NT2/D1 (cell line): ENCODE results near the gene PRICKLE2.
A peak's percentile ranks its signal among the peaks of the same experiment; 100 is the strongest.

ENCODE experiments used
- DNase-seq: peaks from one replicate; pipeline ENCODE4 v3.0.0-alpha.2; 2011; ENCODE audit warnings: low read depth, low spot score
- H3K27me3 ChIP-seq: 2 replicates; pipeline ENCODE4 v1.6.0; 2011; ENCODE audit warnings: mild to moderate bottlenecking; ENCODE audit not compliant: insufficient read length, insufficient read depth
- H3K36me3 ChIP-seq: 2 replicates; pipeline ENCODE4 v1.6.1; 2011; ENCODE audit warnings: mild to moderate bottlenecking, low read length, mixed read lengths; ENCODE audit not compliant: insufficient read depth, insufficient read length
- H3K4me1 ChIP-seq: 2 replicates; pipeline ENCODE4 v1.5.1; 2011; ENCODE audit not compliant: insufficient read depth, insufficient read length
- H3K4me3 ChIP-seq: 2 replicates; pipeline ENCODE4 v1.5.1; 2011; ENCODE audit warnings: low read depth; ENCODE audit not compliant: insufficient read length
- H3K9ac ChIP-seq: 2 replicates; pipeline ENCODE4 v1.6.0; 2011; ENCODE audit warnings: low read depth; ENCODE audit not compliant: insufficient read length
- H3K9me3 ChIP-seq: 2 replicates; pipeline ENCODE4 v1.5.1; 2011; ENCODE audit warnings: mild to moderate bottlenecking, low read length; ENCODE audit not compliant: insufficient read depth
- SUZ12 ChIP-seq: IDR thresholded peaks from 2 replicates; pipeline ENCODE4 v1.6.1; 2011; ENCODE audit not compliant: insufficient read length, insufficient read depth; ENCODE audit errors: extremely low read depth
- YY1 ChIP-seq: IDR thresholded peaks from 2 replicates; pipeline ENCODE4 v1.6.1; 2011; ENCODE audit not compliant: insufficient read length, insufficient read depth
- ZNF274 ChIP-seq: IDR thresholded peaks from 2 replicates; pipeline ENCODE4 v1.6.1; 2011; ENCODE audit warnings: mild to moderate bottlenecking, low read depth, low read length

PRICKLE2 gene

DNA sequence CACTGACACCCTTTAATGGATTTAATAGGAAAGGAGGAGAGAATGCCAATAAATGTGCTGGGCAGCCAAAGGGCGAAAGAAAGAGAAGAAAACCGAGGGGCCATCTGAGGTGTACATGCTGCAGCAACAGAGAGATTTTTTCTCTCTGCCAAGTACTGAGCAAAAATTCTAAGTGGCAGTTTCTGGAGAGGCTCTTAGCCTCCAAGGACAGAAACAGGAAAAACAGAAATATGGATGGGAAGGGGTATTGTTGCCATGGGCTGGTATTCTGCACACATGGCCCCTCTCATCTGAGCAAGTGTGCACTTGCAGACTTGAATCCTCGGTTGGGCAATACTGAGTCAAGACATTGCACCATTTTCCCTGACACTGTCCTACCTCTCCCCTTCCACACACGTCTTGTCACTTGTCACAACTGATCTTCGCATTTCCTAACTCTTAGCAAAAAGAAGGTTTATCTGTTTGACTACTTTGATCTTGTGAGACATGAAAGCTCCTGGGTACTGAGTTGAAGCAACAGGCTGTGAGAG, 73.9 kb downstream of the PRICKLE2 start:
- Histone ChIP-seq H3K9me3 (no peaks in the 10 kb centered on the region), H3K4me1 (peaks cover 9% of the 10 kb centered on the region), H3K27me3 (no peaks in the 10 kb centered on the region), H3K36me3 (peaks cover 58% of the 10 kb centered on the region), H3K4me3 (no peak overlapping the region), H3K9ac (no peak overlapping the region)
- no peak for DNase-seq
- TF ChIP-seq YY1 = no peak
- no peak for TF ChIP-seq SUZ12
- TF ChIP-seq ZNF274 = no peak

DNA sequence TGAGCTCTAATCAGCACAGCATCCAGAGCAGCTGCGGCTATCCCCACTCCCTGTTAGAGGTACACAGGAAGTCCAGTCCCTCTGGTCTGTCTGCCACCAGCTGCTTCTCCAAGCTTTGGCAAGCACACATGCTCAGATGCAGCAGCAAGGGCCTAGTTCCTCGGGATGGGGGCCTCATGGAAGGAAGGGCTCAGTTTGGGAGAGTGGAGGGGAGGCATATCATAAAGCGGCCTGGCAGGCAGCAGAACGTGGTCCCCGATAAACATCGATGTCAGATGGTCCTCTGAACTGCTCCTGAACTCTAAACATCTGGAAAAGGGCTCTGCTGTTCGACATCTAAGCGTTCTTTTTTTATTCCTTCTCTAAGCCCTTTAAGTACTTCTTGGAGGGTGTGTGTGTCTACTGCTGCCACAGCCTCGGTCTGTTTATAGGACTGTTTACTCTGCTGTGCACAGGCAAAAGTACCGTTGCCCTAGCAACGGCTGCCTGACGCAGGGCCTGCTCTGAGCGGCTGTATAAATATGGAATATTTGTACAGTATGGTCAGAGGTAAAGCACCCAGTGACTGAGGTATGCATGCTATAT, 74.6 kb downstream of the PRICKLE2 start:
- Histone ChIP-seq H3K4me1 (peaks cover 9% of the 10 kb centered on the region), H3K36me3 (peaks cover 57% of the 10 kb centered on the region), H3K9ac (no peak overlapping the region), H3K4me3 (no peak overlapping the region), H3K27me3 (no peaks in the 10 kb centered on the region), H3K9me3 (no peaks in the 10 kb centered on the region)
- DNase-seq = no peak
- TF ChIP-seq SUZ12 = no peak
- TF ChIP-seq ZNF274 = no peak
- TF ChIP-seq YY1 = no peak

DNA sequence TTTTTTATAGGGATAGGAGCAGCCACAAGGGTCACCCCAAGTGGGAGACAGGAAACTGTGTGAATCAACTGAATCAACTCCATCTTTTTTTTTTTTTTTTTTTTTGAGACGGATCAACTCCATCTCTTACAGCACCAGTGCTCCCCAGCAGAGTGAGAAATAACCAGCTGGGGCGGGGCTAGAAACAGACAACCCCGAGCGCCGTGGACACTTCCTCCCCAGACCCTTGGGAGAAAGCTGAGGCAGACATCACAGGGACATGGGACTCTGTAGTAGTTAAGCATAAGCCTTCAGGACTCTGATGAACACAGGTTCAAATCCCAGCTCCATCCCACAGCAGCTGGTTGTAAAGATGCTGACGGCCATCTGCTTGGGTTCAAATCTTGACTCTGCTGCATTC, 75.4 kb downstream of the PRICKLE2 start:
- Histone ChIP-seq H3K4me1 (peaks cover 9% of the 10 kb centered on the region), H3K9me3 (no peaks in the 10 kb centered on the region), H3K27me3 (no peaks in the 10 kb centered on the region), H3K4me3 (no peak overlapping the region), H3K9ac (no peak overlapping the region), H3K36me3 (peaks cover 58% of the 10 kb centered on the region)
- no peak for DNase-seq
- TF ChIP-seq ZNF274 = no peak
- TF ChIP-seq YY1 = no peak
- no peak for TF ChIP-seq SUZ12

DNA sequence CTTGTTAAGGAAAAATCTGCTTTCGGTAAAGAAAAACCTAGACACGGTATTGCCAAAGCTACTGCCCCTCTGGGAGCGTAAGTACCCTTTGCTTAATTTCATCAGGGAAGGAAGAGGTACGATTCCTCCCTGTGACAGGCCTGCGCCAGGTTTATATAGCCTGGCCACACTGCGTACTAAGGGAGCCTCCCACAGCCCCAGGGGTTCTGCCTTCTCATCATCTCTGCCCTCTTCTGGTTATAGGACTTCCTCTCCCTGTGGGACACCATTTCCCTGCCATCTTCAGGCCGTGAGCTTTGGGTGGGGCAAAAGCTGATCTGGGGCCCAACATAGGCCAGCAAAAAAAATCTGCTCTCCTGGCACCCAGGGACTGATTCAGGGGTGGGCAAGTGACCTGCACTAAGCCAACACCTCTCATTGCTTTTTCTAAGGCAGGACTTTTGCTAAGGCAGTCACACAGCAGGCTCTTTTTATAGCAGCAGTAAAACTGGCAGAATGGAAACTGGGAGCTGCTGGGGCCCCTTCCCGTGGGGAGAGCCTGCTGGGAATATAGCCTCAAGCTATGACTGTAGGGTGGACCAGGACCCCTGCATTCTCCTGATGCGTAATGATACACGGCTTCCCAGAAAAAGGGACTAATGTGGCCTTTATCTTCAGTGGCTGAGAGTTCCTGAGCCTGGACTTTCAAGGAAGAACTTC, 76.2 kb downstream of the PRICKLE2 start:
- Histone ChIP-seq H3K9ac (peak overlapping the region; percentile 24), H3K9me3 (no peaks in the 10 kb centered on the region), H3K27me3 (no peaks in the 10 kb centered on the region), H3K36me3 (peaks cover 62% of the 10 kb centered on the region), H3K4me3 (no peak overlapping the region), H3K4me1 (peaks cover 9% of the 10 kb centered on the region)
- no peak for DNase-seq
- TF ChIP-seq YY1 (no peak), SUZ12 (no peak), ZNF274 (no peak)

DNA sequence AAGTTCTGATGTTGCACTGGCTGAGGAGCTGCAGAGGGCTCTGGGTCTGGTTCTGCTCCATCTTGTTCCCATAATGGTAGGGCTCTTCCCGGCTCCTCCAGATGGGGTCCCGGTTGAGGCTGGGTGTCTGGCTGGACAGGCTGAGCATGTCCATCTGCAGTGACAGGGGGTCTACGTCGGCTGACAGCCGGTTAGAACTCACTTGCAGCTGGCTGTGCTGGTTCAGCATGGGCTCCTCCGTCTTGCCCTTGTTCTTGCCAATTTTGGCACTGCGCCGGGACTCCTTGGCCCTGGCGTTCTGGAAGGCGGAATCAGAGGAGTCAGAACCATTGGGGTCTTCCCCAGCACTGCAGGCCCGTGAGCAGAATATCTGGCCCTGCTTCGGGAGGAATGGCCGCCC, 78.1 kb downstream of the PRICKLE2 start:
- Histone ChIP-seq H3K27me3 (no peaks in the 10 kb centered on the region), H3K36me3 (peaks cover 61% of the 10 kb centered on the region), H3K9me3 (no peaks in the 10 kb centered on the region), H3K4me1 (peaks cover 11% of the 10 kb centered on the region), H3K4me3 (no peak overlapping the region), H3K9ac (no peak overlapping the region)
- TF ChIP-seq YY1 = no peak
- TF ChIP-seq ZNF274 = no peak
- no peak for TF ChIP-seq SUZ12
- no peak for DNase-seq

DNA sequence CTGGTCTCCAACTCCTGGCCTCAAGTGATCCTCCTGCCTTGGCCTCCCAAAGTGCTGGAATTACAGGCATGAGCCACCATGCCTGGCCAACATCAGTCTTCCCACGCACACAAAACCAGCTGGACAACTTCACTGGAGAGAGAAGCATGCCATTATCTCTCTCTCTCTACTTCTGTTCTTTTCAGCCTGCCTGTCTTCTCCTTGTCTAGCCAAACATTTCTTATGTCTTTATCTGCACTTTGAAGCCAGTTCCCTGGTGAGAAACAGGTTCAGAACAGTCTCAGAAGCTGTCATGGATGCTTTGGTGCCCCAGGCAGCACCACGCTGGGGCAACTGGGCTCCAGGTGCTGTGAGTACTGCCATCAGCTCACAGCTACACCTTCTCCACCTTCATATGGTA, 79.8 kb downstream of the PRICKLE2 start:
- Histone ChIP-seq H3K36me3 (peaks cover 60% of the 10 kb centered on the region), H3K27me3 (no peaks in the 10 kb centered on the region), H3K4me1 (peaks cover 10% of the 10 kb centered on the region), H3K9me3 (no peaks in the 10 kb centered on the region), H3K9ac (no peak overlapping the region), H3K4me3 (no peak overlapping the region)
- no peak for DNase-seq
- no peak for TF ChIP-seq SUZ12
- no peak for TF ChIP-seq YY1
- TF ChIP-seq ZNF274 = no peak

DNA sequence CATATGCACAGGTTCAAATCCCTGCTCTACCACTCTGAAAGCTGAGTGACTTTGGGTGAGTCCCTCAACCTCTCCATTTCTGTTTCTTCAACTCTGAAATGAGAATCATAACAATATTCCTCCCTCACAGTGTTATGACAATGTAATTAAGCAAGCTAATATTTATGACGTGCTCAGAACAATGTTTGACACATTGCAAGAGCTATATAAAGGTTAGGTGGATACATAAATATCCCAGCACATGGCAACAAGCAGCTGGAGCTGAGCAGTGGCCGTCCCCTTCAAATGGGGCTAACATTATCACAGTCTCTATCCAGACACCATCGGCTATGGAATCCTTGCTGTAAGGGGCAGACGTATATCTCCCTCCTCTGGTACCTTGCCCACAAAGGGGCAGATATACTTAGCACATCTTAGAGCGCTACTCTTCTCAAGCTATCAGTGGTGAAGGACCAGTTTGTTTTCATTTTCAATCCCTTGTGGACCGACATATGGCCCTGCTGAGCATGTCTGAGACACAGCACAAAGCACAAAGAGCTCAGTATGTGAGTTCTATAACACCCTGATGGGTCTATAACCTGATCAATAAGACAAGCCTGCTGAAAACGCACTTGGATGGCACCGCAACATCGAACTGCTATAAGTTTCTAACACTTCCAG, 80.9 kb downstream of the PRICKLE2 start:
- H3K4me1 ChIP-seq = peaks cover 6% of the 10 kb centered on the region
- no peak overlapping the region for H3K9ac ChIP-seq
- no peak overlapping the region for H3K4me3 ChIP-seq
- H3K36me3 ChIP-seq = peaks cover 58% of the 10 kb centered on the region
- DNase-seq = no peak
- no peaks in the 10 kb centered on the region for H3K9me3 ChIP-seq
- no peak for TF ChIP-seq ZNF274
- TF ChIP-seq YY1 = no peak
- TF ChIP-seq SUZ12 = no peak
- H3K27me3 ChIP-seq = no peaks in the 10 kb centered on the region
